CD8-positive, alpha-beta memory T cell (primary cell): ENCODE measurements around the gene DNAH8. TPM values are rescaled to one million over a fixed set of nuclear protein-coding genes. Genes with fewer than 3 reads are reported as not detected.
A peak's percentile ranks its signal among the peaks of the same experiment; 100 is the strongest.

Source experiments
- CTCF ChIA-PET: fragments of 350-600 bp; sonication (Branson Sonifier 250); formaldehyde crosslinking; loops from one replicate; lab custom pipeline; 2021; ENCODE audit warnings: antibody characterized with exemption; lab: Charles Lee
- POLR2A ChIA-PET: fragments of 350-600 bp; sonication (Branson Sonifier 250); formaldehyde crosslinking; loops from one replicate; lab custom pipeline; 2021; ENCODE audit warnings: antibody characterized with exemption; lab: Charles Lee
- DNase-seq, 5 donors: peaks; one replicate each; pipeline versions ENCODE4 v3.0.0 to v3.0.0-alpha.2; 2020 to 2022; ENCODE audit warnings: mixed read lengths in 1 of 5
- H3K27ac ChIP-seq: one replicate; pipeline ENCODE4 v1.7.0; 2013; ENCODE audit warnings: low read depth, mild to moderate bottlenecking, low read length, moderate library complexity
- H3K27me3 ChIP-seq: 2 replicates; pipeline ENCODE4 v1.7.0; 2013; ENCODE audit warnings: low read length, mild to moderate bottlenecking; ENCODE audit not compliant: insufficient read depth, poor library complexity, severe bottlenecking
- H3K36me3 ChIP-seq: 2 replicates; pipeline ENCODE4 v1.7.0; 2013; ENCODE audit warnings: mild to moderate bottlenecking, low read length, moderate library complexity; ENCODE audit not compliant: insufficient read depth
- H3K4me1 ChIP-seq: 2 replicates; pipeline ENCODE4 v1.7.0; 2013; ENCODE audit warnings: mild to moderate bottlenecking, low read length, moderate library complexity; ENCODE audit not compliant: insufficient read depth
- H3K4me3 ChIP-seq: 2 replicates; pipeline ENCODE4 v1.7.0; 2013; ENCODE audit warnings: mild to moderate bottlenecking, low read length
- H3K9me3 ChIP-seq: 2 replicates; pipeline ENCODE4 v1.7.0; 2013; ENCODE audit warnings: mild to moderate bottlenecking, low read length
- H3K27ac Mint-ChIP-seq, 8 donors: one replicate each; pipeline ENCODE4 v1.8.0; 2020 to 2021; ENCODE audit warnings: mixed read lengths in 8 of 8, mild to moderate bottlenecking in 6 of 8, inconsistent platforms in 3 of 8, moderate library complexity in 3 of 8
- H3K27me3 Mint-ChIP-seq, 2 donors: one replicate each; pipeline ENCODE4 v1.8.0; 2020 to 2021; ENCODE audit warnings: mixed read lengths in 2 of 2, mild to moderate bottlenecking in 1 of 2, moderate library complexity in 1 of 2
- H3K36me3 Mint-ChIP-seq, 3 donors: one replicate each; pipeline ENCODE4 v1.8.0; 2020 to 2021; ENCODE audit warnings: mixed read lengths in 3 of 3, inconsistent platforms in 1 of 3, mild to moderate bottlenecking in 1 of 3
- H3K4me1 Mint-ChIP-seq, 3 donors: one replicate each; pipeline ENCODE4 v1.8.0; 2020 to 2021; ENCODE audit warnings: mixed read lengths in 3 of 3, inconsistent platforms in 1 of 3, mild to moderate bottlenecking in 1 of 3
- H3K4me3 Mint-ChIP-seq, 7 donors: one replicate each; pipeline ENCODE4 v1.8.0; 2020 to 2021; ENCODE audit warnings: mixed read lengths in 7 of 7, mild to moderate bottlenecking in 6 of 7, moderate library complexity in 4 of 7, inconsistent platforms in 2 of 7
- H3K9me3 Mint-ChIP-seq, 5 donors: one replicate each; pipeline ENCODE4 v1.8.0; 2020 to 2022; ENCODE audit warnings: mixed read lengths in 5 of 5, mild to moderate bottlenecking in 3 of 5, moderate library complexity in 2 of 5, inconsistent platforms in 1 of 5
- polyA plus RNA-seq: library from polyadenylated mRNA; unstranded; fragments of 300-500 nt; fragmentation: Illumina TruSeq; gene quantifications from one replicate; pipeline ENCODE4 v1.2.3, GENCODE V29; 2021
- total RNA-seq, 2 experiments: library from RNA; stranded (reverse); gene quantifications; one replicate each; pipeline ENCODE4 v1.2.3, GENCODE V29; 2021

Gene DNAH8
- total and polyA plus RNA-seq, 3 experiments from 2014 or later: 0.11 to 0.20 TPM; not detected in 1

DNA sequence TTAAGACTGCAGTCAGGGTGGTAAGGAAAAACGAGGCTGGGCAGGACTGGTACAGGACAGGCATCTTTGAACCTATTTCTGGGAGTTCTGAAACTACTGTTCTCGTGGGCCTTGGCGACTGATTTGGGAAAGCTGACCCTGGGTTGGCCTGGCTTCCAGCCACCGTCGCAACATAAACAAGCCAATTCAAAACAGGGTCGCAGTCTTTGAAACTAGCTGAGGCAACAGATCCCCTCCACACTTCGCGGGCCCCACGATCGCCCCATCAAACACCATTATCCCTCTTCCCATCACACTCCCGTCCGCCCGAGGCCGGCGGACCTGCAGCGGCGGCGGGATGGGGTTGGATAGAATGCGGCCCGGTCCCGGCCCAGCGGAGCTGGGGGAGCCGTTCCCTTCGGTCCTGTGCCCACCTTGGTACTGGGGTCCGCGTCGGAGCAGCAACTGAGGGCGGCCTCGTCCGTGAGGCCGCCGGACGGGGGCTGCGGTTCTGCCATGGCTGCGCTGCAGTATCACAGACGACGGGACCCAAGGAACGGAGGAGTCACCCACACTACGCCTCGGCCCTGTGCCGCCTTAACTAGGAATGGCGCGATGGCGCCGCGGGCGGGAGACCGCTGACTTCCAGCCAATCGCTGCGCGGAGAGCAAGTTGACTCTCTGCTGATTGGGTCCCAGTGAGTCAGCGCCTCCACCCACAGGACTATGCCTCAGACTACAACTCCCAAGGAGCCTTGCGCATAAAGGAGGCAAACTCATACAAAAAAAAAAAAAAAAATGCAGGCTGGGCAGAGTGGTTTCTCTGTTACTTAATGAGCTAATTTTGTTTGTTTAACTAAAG is 12.3 kb upstream of the DNAH8 start, which contains the start of gene GLO1:
Gene GLO1 (minus strand): TSS at position 588 of the 840 bp plus-strand sequence. CDS start 91 bp downstream, at position 497.
- Histone ChIP-seq H3K36me3 (no peaks in the 10 kb centered on the region), H3K9me3 (peaks cover 5% of the 10 kb centered on the region), H3K4me3 (peak within 1 kb of the TSS; percentile 68), H3K4me1 (no peaks in the 10 kb centered on the region), H3K27ac (peak within 1 kb of the TSS; percentile 81), H3K27me3 (peaks cover 6% of the 10 kb centered on the region)
- Mint-ChIP-seq H3K36me3 (peaks cover 11 to 16% (median 13%) of the 10 kb centered on the region in 3 donors), H3K4me3 (peak within 1 kb of the TSS; percentile 85 to 96 (median 92)), H3K9me3 (peaks cover 6 to 19% (median 10%) of the 10 kb centered on the region in 5 donors), H3K4me1 (peaks cover 36 to 46% (median 40%) of the 10 kb centered on the region in 3 donors), H3K27me3 (peaks cover 15 to 16% of the 10 kb centered on the region in 2 donors), H3K27ac (peak within 1 kb of the TSS; percentile 86 to 97 (median 93))
- DNase-seq: peak; percentile 92 to 97 (median 95)
- CTCF ChIA-PET: interaction anchor here (0.7 to 2.5 kb wide), 3 partner anchors 8 to 68 kb away, joined by 3 to 14 read pairs (median 3); partner anchors contain the start of gene DNAH8
- POLR2A ChIA-PET: interaction anchor here (0.6 to 1.9 kb wide), 11 partner anchors 9 to 1445 kb away, joined by 3 to 41 read pairs (median 3); partner anchors contain the start of genes BTBD9, DNAH8, TBC1D22B and TMEM217

DNA sequence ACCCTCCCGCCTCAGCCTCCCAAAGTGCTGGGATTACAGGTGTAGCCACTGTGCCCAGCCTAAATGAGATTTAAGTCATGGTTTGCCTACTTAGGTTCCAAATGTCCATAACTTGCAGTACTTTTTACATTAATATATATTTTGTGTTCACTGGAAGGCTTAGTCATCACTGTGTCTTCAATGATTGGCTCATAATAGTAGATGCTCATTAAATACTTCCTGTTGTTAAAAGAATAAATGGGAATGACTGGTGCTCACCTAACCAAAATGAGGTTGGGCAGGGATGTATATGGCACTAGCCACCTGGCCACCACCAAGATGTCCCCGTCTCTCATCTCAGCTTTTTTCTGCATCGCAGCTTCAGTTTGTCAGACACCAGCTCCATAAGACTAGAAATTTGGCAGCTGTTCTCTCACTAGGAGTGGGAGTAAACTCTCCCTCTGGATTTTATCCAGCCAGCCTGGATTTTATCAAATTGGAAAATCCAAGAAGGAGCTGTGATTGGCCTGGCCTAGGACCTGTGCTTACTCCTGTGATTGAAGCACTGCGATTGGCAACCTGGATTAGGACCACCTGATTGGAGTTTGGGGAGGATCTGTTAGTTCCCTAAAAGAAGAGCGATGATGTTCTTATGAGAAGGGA is 11.0 kb upstream of the DNAH8 start:
- no peaks in the 10 kb centered on the region for H3K36me3 ChIP-seq
- H3K27ac ChIP-seq: no peak overlapping the region
- Mint-ChIP-seq H3K27me3 (peaks cover 18 to 23% of the 10 kb centered on the region in 2 donors), H3K27ac (no peak overlapping the region), H3K4me1 (peaks cover 27 to 33% (median 28%) of the 10 kb centered on the region in 3 donors), H3K4me3 (no peak overlapping the region), H3K9me3 (peaks cover 6 to 19% (median 10%) of the 10 kb centered on the region in 5 donors), H3K36me3 (peaks cover 7 to 14% (median 13%) of the 10 kb centered on the region in 3 donors)
- no peak overlapping the region for H3K4me3 ChIP-seq
- DNase-seq: no peak
- ChIA-PET CTCF (interaction anchor here (0.7 kb wide), 1 partner anchor 9 kb away, joined by 3 read pairs; no protein-coding TSS in a partner anchor), POLR2A (interaction anchor here (0.9 to 1.9 kb wide), 2 partner anchors 10 to 17 kb away, joined by 3 to 41 read pairs; partner anchors contain the start of gene DNAH8)
- H3K27me3 ChIP-seq: peaks cover 6% of the 10 kb centered on the region
- H3K9me3 ChIP-seq: peaks cover 5% of the 10 kb centered on the region
- H3K4me1 ChIP-seq: no peaks in the 10 kb centered on the region

DNA sequence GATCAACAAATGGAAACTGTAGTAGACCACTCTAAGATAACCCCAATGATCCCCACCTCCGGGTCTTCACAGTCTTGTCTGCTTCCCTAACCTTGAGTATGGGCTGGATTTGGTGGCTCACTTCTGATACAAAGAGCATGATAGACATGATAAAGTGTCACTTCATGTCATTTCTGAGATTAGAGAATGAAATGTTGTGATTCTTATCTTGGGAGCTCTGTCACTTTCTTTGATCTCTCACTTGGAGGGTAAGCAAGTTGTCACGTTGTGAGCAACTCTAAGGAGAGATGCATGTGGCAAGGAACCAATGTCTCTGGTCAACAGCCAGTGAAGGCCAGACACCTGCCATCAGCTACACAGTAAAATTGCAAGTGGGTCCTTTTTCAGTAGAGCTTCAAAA is 9.2 kb upstream of the DNAH8 start:
- Histone ChIP-seq H3K9me3 (no peaks in the 10 kb centered on the region), H3K4me3 (no peak overlapping the region), H3K27me3 (peaks cover 6% of the 10 kb centered on the region), H3K36me3 (no peaks in the 10 kb centered on the region), H3K27ac (no peak overlapping the region), H3K4me1 (no peaks in the 10 kb centered on the region)
- H3K4me3 Mint-ChIP-seq: no peak overlapping the region
- ChIA-PET CTCF (no interaction called here), POLR2A (no interaction called here)
- H3K36me3 Mint-ChIP-seq: peaks cover 0 to 7% (median 4%) of the 10 kb centered on the region in 3 donors
- DNase-seq: no peak
- H3K27me3 Mint-ChIP-seq: peaks cover 18 to 23% of the 10 kb centered on the region in 2 donors
- H3K9me3 Mint-ChIP-seq: peaks cover 0 to 4% (median 0%) of the 10 kb centered on the region in 5 donors
- H3K4me1 Mint-ChIP-seq: peaks cover 18 to 20% (median 18%) of the 10 kb centered on the region in 3 donors
- no peak overlapping the region for H3K27ac Mint-ChIP-seq

DNA sequence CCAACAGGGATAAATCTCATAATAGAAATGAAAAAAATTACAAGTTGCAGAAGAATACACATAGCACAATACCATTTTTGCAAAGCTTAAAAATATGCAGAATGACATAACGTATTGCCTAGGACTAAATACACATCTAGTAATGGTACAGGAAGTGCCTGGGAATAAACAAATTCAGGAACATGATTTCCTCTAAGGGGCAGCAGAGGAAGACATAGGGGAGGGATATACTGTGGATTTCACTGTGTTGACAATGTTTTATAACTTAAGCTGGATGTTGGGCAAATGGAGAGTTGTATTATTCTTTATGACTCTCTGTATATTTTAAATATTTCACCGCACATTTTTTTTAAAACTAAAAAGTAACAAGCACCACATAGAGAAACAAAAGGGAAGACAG is 6.6 kb upstream of the DNAH8 start:
- Mint-ChIP-seq H3K27me3 (peaks cover 18 to 23% of the 10 kb centered on the region in 2 donors), H3K27ac (no peak overlapping the region), H3K4me3 (no peak overlapping the region), H3K36me3 (no peaks in the 10 kb centered on the region), H3K9me3 (no peaks in the 10 kb centered on the region), H3K4me1 (peaks cover 3 to 8% (median 7%) of the 10 kb centered on the region in 3 donors)
- peaks cover 6% of the 10 kb centered on the region for H3K27me3 ChIP-seq
- H3K27ac ChIP-seq: no peak overlapping the region
- CTCF ChIA-PET: no interaction called here
- POLR2A ChIA-PET: no interaction called here
- DNase-seq: no peak
- peaks cover 2% of the 10 kb centered on the region for H3K4me1 ChIP-seq
- H3K36me3 ChIP-seq: no peaks in the 10 kb centered on the region
- no peak overlapping the region for H3K4me3 ChIP-seq
- no peaks in the 10 kb centered on the region for H3K9me3 ChIP-seq

GRCh38 chr6:38713812-38714211 is 1.3 kb upstream of the DNAH8 start:
- Mint-ChIP-seq H3K36me3 (peaks cover 0 to 1% (median 0%) of the 10 kb centered on the region in 3 donors), H3K9me3 (peaks cover 0 to 4% (median 0%) of the 10 kb centered on the region in 5 donors), H3K27me3 (peaks cover 2 to 25% of the 10 kb centered on the region in 2 donors), H3K4me1 (peaks cover 17 to 26% (median 22%) of the 10 kb centered on the region in 3 donors), H3K4me3 (peak overlapping the region in 6 of 7 donors; percentile 2 to 84 (median 64)), H3K27ac (peak overlapping the region; percentile 31 to 96 (median 84))
- peak in 4 of 5 donors; percentile 12 to 82 (median 28) for DNase-seq
- ChIA-PET POLR2A (interaction anchor here (0.6 to 3.0 kb wide), 6 partner anchors 9 to 74 kb away, joined by 4 to 41 read pairs (median 4); partner anchors contain the start of genes BTBD9 and GLO1), CTCF (interaction anchor here (0.9 to 3.4 kb wide), 3 partner anchors 11 to 220 kb away, joined by 3 to 14 read pairs (median 3); partner anchors contain the start of gene GLO1)
- Histone ChIP-seq H3K27ac (no peak overlapping the region), H3K27me3 (no peaks in the 10 kb centered on the region), H3K4me1 (peaks cover 16% of the 10 kb centered on the region), H3K9me3 (no peaks in the 10 kb centered on the region), H3K36me3 (no peaks in the 10 kb centered on the region), H3K4me3 (no peak overlapping the region)

DNA sequence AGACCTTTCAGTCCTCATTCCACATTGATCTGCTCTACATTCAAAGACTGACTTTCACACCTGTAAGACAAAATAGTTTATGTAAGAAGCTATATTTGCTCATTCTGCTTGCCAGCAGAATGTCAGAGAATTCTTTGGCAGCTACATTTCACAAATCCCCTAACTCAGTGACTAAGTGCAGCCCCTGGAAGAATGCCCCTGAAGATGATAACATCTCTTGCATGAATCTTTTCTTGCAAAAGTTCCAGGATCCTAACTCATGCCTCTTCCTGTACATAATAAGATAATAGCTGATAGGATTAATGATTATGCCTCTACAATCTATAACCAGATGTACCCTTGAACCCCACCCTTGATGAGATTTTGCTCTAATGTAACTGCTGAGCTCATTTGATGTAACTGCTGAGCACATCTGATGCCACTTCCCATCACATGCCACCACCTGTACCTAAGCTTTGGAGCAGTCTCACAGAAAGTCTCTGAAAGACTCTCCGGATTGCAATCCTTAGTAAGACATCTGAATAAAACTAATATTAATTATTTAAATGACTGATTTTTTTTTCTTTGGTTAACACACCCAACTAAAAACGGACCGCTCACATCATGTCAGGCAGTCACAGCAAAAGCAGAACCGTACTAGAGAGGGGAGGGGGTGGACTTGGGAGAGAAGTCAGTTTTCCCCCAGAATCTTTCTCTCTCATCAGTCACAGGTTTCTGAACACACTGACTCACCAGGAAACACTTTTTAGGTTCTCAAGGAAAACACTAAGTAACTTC is 684 bp upstream of the DNAH8 start:
- ChIA-PET CTCF (interaction anchor here (0.9 to 3.4 kb wide), 3 partner anchors 12 to 221 kb away, joined by 3 to 14 read pairs (median 3); partner anchors contain the start of gene GLO1), POLR2A (interaction anchor here (0.6 to 3.0 kb wide), 6 partner anchors 10 to 888 kb away, joined by 4 to 41 read pairs (median 4); partner anchors contain the start of genes BTBD9 and GLO1)
- Histone ChIP-seq H3K36me3 (no peaks in the 10 kb centered on the region), H3K9me3 (no peaks in the 10 kb centered on the region), H3K4me1 (peaks cover 16% of the 10 kb centered on the region), H3K4me3 (peak overlapping the region; percentile 11), H3K27ac (no peak overlapping the region), H3K27me3 (no peaks in the 10 kb centered on the region)
- peaks cover 0 to 4% (median 0%) of the 10 kb centered on the region in 5 donors for H3K9me3 Mint-ChIP-seq
- no peak for DNase-seq
- peaks cover 0 to 1% (median under 1%) of the 10 kb centered on the region in 3 donors for H3K36me3 Mint-ChIP-seq
- peaks cover 7 to 30% of the 10 kb centered on the region in 2 donors for H3K27me3 Mint-ChIP-seq
- peak overlapping the region in 6 of 7 donors; percentile 59 to 84 (median 68) for H3K4me3 Mint-ChIP-seq
- peak overlapping the region; percentile 56 to 96 (median 84) for H3K27ac Mint-ChIP-seq
- H3K4me1 Mint-ChIP-seq: peaks cover 17 to 26% (median 22%) of the 10 kb centered on the region in 3 donors

DNA sequence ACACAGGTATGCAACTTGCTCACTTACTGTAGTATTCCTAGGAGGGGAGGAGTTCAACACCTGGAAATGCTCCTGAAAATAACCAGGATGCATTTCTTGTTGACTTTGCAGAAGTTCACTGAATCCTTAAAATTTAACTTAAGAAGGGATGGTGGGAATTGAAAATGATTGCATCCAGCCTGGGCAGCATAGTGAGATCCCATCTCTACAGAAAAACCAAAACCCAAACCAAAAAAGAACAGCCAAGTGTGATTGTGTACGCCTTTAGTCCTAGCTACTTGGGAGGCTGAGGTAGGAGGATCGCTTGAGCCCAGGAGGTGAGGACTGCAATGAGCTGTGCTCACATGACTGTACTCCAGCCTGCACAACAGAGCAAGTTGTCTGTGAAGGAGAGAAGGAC is 1.7 kb downstream of the DNAH8 start:
- no peaks in the 10 kb centered on the region for H3K27me3 ChIP-seq
- CTCF ChIA-PET: interaction anchor here (1.0 kb wide), 1 partner anchor 10 kb away, joined by 3 read pairs; no protein-coding TSS in a partner anchor

More for the DNA sequence above, 1.7 kb downstream of the DNAH8 start:
- Mint-ChIP-seq H3K27ac (no peak overlapping the region), H3K4me3 (peak overlapping the region in 1 of 7 donors; percentile 56), H3K4me1 (peaks cover 17 to 26% (median 22%) of the 10 kb centered on the region in 3 donors), H3K27me3 (peaks cover 23 to 53% of the 10 kb centered on the region in 2 donors), H3K9me3 (peaks cover 4 to 11% (median 6%) of the 10 kb centered on the region in 5 donors), H3K36me3 (peaks cover 0 to 20% (median 1%) of the 10 kb centered on the region in 3 donors)
- no peaks in the 10 kb centered on the region for H3K9me3 ChIP-seq
- no peaks in the 10 kb centered on the region for H3K36me3 ChIP-seq
- peaks cover 16% of the 10 kb centered on the region for H3K4me1 ChIP-seq
- POLR2A ChIA-PET: no interaction called here
- H3K4me3 ChIP-seq: no peak overlapping the region
- no peak for DNase-seq
- no peak overlapping the region for H3K27ac ChIP-seq
